Ishikawa (cell line): ENCODE results near the gene FNBP1.

Experiments
- CEBPB ChIP-seq: IDR thresholded peaks from 2 replicates; pipeline ENCODE4 v1.6.1; 2012
- CREB1 ChIP-seq: IDR thresholded peaks from 2 replicates; pipeline ENCODE4 v1.6.1; 2012; ENCODE audit warnings: low read depth
- EGR1 ChIP-seq: IDR thresholded peaks from 2 replicates; pipeline ENCODE4 v1.6.1; 2012
- EP300 ChIP-seq: IDR thresholded peaks from 2 replicates; pipeline ENCODE4 v1.6.1; 2012; ENCODE audit warnings: borderline replicate concordance
- FOXM1 ChIP-seq: IDR thresholded peaks from 2 replicates; pipeline ENCODE4 v1.6.1; 2012; ENCODE audit warnings: low read depth, borderline replicate concordance
- NFIC ChIP-seq: IDR thresholded peaks from 2 replicates; pipeline ENCODE4 v1.6.1; 2012
- RAD21 ChIP-seq: IDR thresholded peaks from 2 replicates; pipeline ENCODE4 v1.6.1; 2012; ENCODE audit warnings: low read depth
- REST ChIP-seq: IDR thresholded peaks from 2 replicates; pipeline ENCODE4 v1.6.1; 2012; ENCODE audit warnings: low read depth, mild to moderate bottlenecking
- TAF1 ChIP-seq: IDR thresholded peaks from 2 replicates; pipeline ENCODE4 v1.6.1; 2012; ENCODE audit warnings: low read depth, mild to moderate bottlenecking
- TCF12 ChIP-seq: IDR thresholded peaks from 2 replicates; pipeline ENCODE4 v1.6.1; 2012; ENCODE audit warnings: low read depth
- TEAD4 ChIP-seq: IDR thresholded peaks from 2 replicates; pipeline ENCODE4 v1.6.1; 2012
- YY1 ChIP-seq: IDR thresholded peaks from 2 replicates; pipeline ENCODE4 v1.6.1; 2012; ENCODE audit warnings: low read depth
- ZBTB7A ChIP-seq: IDR thresholded peaks from 2 replicates; pipeline ENCODE4 v1.6.1; 2012; ENCODE audit warnings: low read depth
- TF ChIP-seq, protein P1 (sequence below): IDR thresholded peaks from 2 replicates; pipeline ENCODE4 v1.6.1; 2012
- TF ChIP-seq, protein P2 (sequence below): IDR thresholded peaks from 2 replicates; pipeline ENCODE4 v1.6.1; 2012

FNBP1 gene

GRCh38 chr9:129954868-129955550 lies 88.0 kb downstream of the FNBP1 start:
- TF ChIP-seq FOXM1 (no peak), RAD21 (no peak), TCF12 (no peak), CEBPB (no peak), EP300 (no peak), ZBTB7A (no peak), CREB1 (no peak), REST (no peak), TAF1 (no peak), TEAD4 (no peak), EGR1 (no peak), YY1 (no peak), NFIC (no peak)
- TF ChIP-seq, protein P1, sequence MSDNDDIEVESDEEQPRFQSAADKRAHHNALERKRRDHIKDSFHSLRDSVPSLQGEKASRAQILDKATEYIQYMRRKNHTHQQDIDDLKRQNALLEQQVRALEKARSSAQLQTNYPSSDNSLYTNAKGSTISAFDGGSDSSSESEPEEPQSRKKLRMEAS: no peak
- TF ChIP-seq, protein P2, sequence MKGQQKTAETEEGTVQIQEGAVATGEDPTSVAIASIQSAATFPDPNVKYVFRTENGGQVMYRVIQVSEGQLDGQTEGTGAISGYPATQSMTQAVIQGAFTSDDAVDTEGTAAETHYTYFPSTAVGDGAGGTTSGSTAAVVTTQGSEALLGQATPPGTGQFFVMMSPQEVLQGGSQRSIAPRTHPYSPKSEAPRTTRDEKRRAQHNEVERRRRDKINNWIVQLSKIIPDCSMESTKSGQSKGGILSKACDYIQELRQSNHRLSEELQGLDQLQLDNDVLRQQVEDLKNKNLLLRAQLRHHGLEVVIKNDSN: no peak

- TF ChIP-seq TEAD4: no peak
- TF ChIP-seq YY1: no peak
- TF ChIP-seq ZBTB7A: no peak
- no peak for TF ChIP-seq CEBPB
- TF ChIP-seq FOXM1: no peak
- TF ChIP-seq, protein P1: no peak
- no peak for TF ChIP-seq NFIC
- TF ChIP-seq RAD21: no peak
Measured at GRCh38 chr9:129953736-129954135, 89.3 kb downstream of the FNBP1 start.

DNA sequence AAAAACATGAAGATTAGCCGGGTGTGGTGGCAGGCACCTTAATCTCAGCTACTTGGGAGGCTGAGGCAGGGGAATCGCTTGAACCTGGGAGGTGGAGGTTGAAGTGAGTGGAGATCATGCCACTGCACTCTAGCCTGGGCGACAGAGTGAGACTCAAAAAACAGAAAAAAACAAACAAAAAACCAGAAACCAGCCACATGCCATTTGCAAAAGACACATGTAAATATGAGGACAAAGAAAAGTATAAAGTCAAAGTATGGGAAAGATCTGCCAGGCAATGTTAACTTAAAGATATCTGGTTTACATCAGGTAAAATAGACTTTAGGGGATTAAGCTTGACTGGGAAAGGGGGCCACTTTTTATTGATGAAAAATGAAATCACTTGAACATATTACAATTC lies 90.7 kb downstream of the FNBP1 start:
- no peak for TF ChIP-seq REST
- no peak for TF ChIP-seq TAF1
- TF ChIP-seq EGR1: no peak
- no peak for TF ChIP-seq FOXM1
- TF ChIP-seq, protein P1: no peak
- TF ChIP-seq RAD21: no peak
- no peak for TF ChIP-seq YY1
- TF ChIP-seq CREB1: no peak

DNA sequence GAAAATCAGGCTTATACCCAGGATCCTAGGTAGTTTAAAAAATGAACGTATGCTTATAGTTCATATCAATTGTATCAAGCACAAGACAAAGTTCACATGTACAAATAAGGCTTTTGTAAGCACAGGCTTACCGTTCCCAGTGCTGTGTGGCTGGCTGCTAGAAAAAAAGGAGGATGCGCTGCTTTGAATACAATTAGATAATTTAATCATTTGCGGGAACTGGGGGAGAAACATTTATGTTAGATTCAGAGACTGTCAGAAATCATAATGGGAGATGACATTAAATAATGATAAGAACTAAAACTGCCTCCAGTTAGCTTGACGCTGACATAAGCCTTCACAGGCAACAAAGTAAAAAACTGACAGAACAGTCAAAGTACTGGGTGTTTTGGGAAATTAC lies 93.2 kb downstream of the FNBP1 start:
- TF ChIP-seq CEBPB: no peak
- TF ChIP-seq REST: no peak
- no peak for TF ChIP-seq YY1
- TF ChIP-seq, protein P2: no peak
- no peak for TF ChIP-seq EP300
- no peak for TF ChIP-seq TEAD4
- no peak for TF ChIP-seq TAF1
- TF ChIP-seq EGR1: no peak
- TF ChIP-seq NFIC: no peak
- no peak for TF ChIP-seq TCF12
- no peak for TF ChIP-seq FOXM1
- no peak for TF ChIP-seq ZBTB7A
- TF ChIP-seq, protein P1: no peak
- TF ChIP-seq CREB1: no peak
- no peak for TF ChIP-seq RAD21
